NCI-H345 treated with DMSO at 0.1 percent for 48 hours (cell line): ENCODE data around the gene ASMTL.
"Not testable (repeated sequence)": the region's sequence is repeated elsewhere in the genome, so short reads cannot be mapped to it uniquely, and the experiment has no call there.

Experiments
- DNase-seq: peaks from one replicate; lab custom pipeline; 2025; ENCODE audit not compliant: unreplicated experiment; lab: John Stamatoyannopoulos, UW

ASMTL gene

GRCh38 chrX:1434871-1435240 is 17.9 kb downstream of the ASMTL start:
- no peak for DNase-seq

GRCh38 chrX:1433646-1434357 is 18.9 kb downstream of the ASMTL start:
- DNase-seq, result no peak

- DNase-seq, result no peak
These were observed 22.3 kb downstream of the ASMTL start for GRCh38 chrX:1430451-1430850.

- DNase-seq, result no peak
These were observed 25.0 kb downstream of the ASMTL start for GRCh38 chrX:1427756-1428155.

- not testable (repeated sequence) for DNase-seq
These were observed 26.4 kb downstream of the ASMTL start for GRCh38 chrX:1426321-1426720.

- DNase-seq, result no peak
These were observed 27.3 kb downstream of the ASMTL start for GRCh38 chrX:1425381-1425780.

GRCh38 chrX:1424147-1424851 is 28.4 kb downstream of the ASMTL start:
- DNase-seq, result no peak

GRCh38 chrX:1423215-1423614 is 29.5 kb downstream of the ASMTL start:
- DNase-seq, result no peak

GRCh38 chrX:1422135-1422465 is 30.6 kb downstream of the ASMTL start:
- no peak for DNase-seq

- DNase-seq, result no peak
These were observed 31.1 kb downstream of the ASMTL start for GRCh38 chrX:1421433-1422134.

GRCh38 chrX:1420371-1420770 is 32.3 kb downstream of the ASMTL start:
- DNase-seq, result no peak

GRCh38 chrX:1419545-1420355 is 33.0 kb downstream of the ASMTL start:
- DNase-seq, result no peak

- no peak for DNase-seq
These were observed 33.7 kb downstream of the ASMTL start for GRCh38 chrX:1418901-1419544.

- no peak for DNase-seq
These were observed 34.6 kb downstream of the ASMTL start for GRCh38 chrX:1417921-1418771.

GRCh38 chrX:1416965-1417760 is 35.5 kb downstream of the ASMTL start:
- DNase-seq, result no peak

GRCh38 chrX:1416327-1416784 is 36.4 kb downstream of the ASMTL start:
- no peak for DNase-seq

GRCh38 chrX:1412551-1413161 is 40.1 kb downstream of the ASMTL start:
- DNase-seq, result no peak

- no peak for DNase-seq
These were observed 41.4 kb downstream of the ASMTL start for GRCh38 chrX:1411326-1411725.

- DNase-seq, result no peak
These were observed 45.7 kb downstream of the ASMTL start for GRCh38 chrX:1407035-1407434.
